ENCODE results near the gene PAM.

Gene PAM

GRCh38 chr5:102957141-102957540 is 202.0 kb downstream of the PAM start:
- Histone ChIP-seq H4K20me1 (ENCODE audit: low read depth, low read length) (no peaks in the 10 kb centered on the region), H3F3A (ENCODE audit: insufficient read depth) (no peaks in the 10 kb centered on the region), H3K9me3 (ENCODE audit: insufficient read depth, low read length) (no peaks in the 10 kb centered on the region), H2AFZ (ENCODE audit: low read depth, low read length, severe bottlenecking) (no peak overlapping the region), H3K36me3 (ENCODE audit: low read length) (no peaks in the 10 kb centered on the region), H3K4me2 (ENCODE audit: low read depth, low read length, poor library complexity, severe bottlenecking) (no peak overlapping the region), H3K79me2 (ENCODE audit: insufficient read depth, low read length) (no peaks in the 10 kb centered on the region), H3K4me3 (ENCODE audit: insufficient read depth, low read length, poor library complexity, severe bottlenecking) (no peak overlapping the region), H3K9me2 (replicated peaks; ENCODE audit: insufficient read depth, low read length) (no peaks in the 10 kb centered on the region), H3K9ac (ENCODE audit: low read length) (no peak overlapping the region), H3K27ac (ENCODE audit: low read depth, low read length) (no peak overlapping the region), H3K27me3 (ENCODE audit: low read length) (no peaks in the 10 kb centered on the region)
- TF ChIP-seq EZH2phosphoT487 (conservative IDR thresholded peaks at IDR 0.05; ENCODE audit: low read length) (no peak), CTCF (IDR thresholded peaks at IDR 0.05; ENCODE audit: insufficient read depth, low read length, poor library complexity, severe bottlenecking) (no peak)

GRCh38 chr5:102958481-102959011 is 203.4 kb downstream of the PAM start:
- no peaks in the 10 kb centered on the region for H3K9me3 ChIP-seq (ENCODE audit: insufficient read depth, low read length)
- no peaks in the 10 kb centered on the region for H4K20me1 ChIP-seq (ENCODE audit: low read depth, low read length)
- no peaks in the 10 kb centered on the region for H3K79me2 ChIP-seq (ENCODE audit: insufficient read depth, low read length)
- H3K4me2 ChIP-seq (ENCODE audit: low read depth, low read length, poor library complexity, severe bottlenecking): no peak overlapping the region
- TF ChIP-seq CTCF (IDR thresholded peaks at IDR 0.05; ENCODE audit: insufficient read depth, low read length, poor library complexity, severe bottlenecking) (no peak), EZH2phosphoT487 (conservative IDR thresholded peaks at IDR 0.05; ENCODE audit: low read length) (no peak)
- H3K27ac ChIP-seq (ENCODE audit: low read depth, low read length): no peak overlapping the region
- no peaks in the 10 kb centered on the region for H3K9me2 ChIP-seq (replicated peaks; ENCODE audit: insufficient read depth, low read length)
- H2AFZ ChIP-seq (ENCODE audit: low read depth, low read length, severe bottlenecking): no peak overlapping the region
- no peak overlapping the region for H3K4me3 ChIP-seq (ENCODE audit: insufficient read depth, low read length, poor library complexity, severe bottlenecking)
- no peaks in the 10 kb centered on the region for H3K27me3 ChIP-seq (ENCODE audit: low read length)
- H3F3A ChIP-seq (ENCODE audit: insufficient read depth): no peaks in the 10 kb centered on the region
- H3K36me3 ChIP-seq (ENCODE audit: low read length): no peaks in the 10 kb centered on the region
- H3K9ac ChIP-seq (ENCODE audit: low read length): no peak overlapping the region

GRCh38 chr5:102959055-102959454 is 203.9 kb downstream of the PAM start:
- Histone ChIP-seq H3K36me3 (ENCODE audit: low read length) (no peaks in the 10 kb centered on the region), H3K9me2 (replicated peaks; ENCODE audit: insufficient read depth, low read length) (no peaks in the 10 kb centered on the region), H3K27ac (ENCODE audit: low read depth, low read length) (no peak overlapping the region), H4K20me1 (ENCODE audit: low read depth, low read length) (no peaks in the 10 kb centered on the region), H3F3A (ENCODE audit: insufficient read depth) (no peaks in the 10 kb centered on the region), H3K79me2 (ENCODE audit: insufficient read depth, low read length) (no peaks in the 10 kb centered on the region), H3K4me3 (ENCODE audit: insufficient read depth, low read length, poor library complexity, severe bottlenecking) (no peak overlapping the region), H3K9me3 (ENCODE audit: insufficient read depth, low read length) (no peaks in the 10 kb centered on the region), H2AFZ (ENCODE audit: low read depth, low read length, severe bottlenecking) (no peak overlapping the region), H3K4me2 (ENCODE audit: low read depth, low read length, poor library complexity, severe bottlenecking) (no peak overlapping the region), H3K9ac (ENCODE audit: low read length) (no peak overlapping the region), H3K27me3 (ENCODE audit: low read length) (no peaks in the 10 kb centered on the region)
- no peak for TF ChIP-seq CTCF (IDR thresholded peaks at IDR 0.05; ENCODE audit: insufficient read depth, low read length, poor library complexity, severe bottlenecking)
- no peak for TF ChIP-seq EZH2phosphoT487 (conservative IDR thresholded peaks at IDR 0.05; ENCODE audit: low read length)
